ENCODE measurements around the gene TTC28.
A peak's percentile ranks its signal among the peaks of the same experiment; 100 is the strongest.

DNA sequence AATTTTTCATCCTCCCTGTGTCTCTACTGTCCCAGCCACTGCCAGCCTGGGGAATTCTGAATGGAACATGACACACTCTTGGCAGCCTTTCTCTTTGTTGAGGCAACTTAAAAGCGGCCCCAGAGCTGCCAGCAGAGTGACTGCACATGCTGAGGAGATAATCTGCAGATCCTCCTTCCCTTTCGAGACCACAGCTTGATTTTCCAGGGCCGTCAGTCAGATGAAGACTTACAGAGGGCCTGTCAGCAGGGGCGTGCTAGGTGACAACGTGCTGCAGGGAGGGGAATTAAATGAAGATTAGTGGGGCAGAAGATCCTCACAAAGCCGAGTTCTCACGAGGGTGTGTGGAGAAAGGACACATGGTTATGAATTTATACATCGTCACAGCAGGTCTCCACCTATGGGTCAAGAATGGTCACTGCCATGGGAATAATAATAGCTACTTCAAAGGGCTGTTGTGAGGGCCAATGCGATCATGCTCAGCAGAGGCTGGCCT is 567.0 kb downstream of the TTC28 start:
- no peak for TF ChIP-seq POLR2A (IDR thresholded peaks at IDR 0.05; ENCODE audit: extremely low read depth, insufficient read length)
- TF ChIP-seq, protein P1, sequence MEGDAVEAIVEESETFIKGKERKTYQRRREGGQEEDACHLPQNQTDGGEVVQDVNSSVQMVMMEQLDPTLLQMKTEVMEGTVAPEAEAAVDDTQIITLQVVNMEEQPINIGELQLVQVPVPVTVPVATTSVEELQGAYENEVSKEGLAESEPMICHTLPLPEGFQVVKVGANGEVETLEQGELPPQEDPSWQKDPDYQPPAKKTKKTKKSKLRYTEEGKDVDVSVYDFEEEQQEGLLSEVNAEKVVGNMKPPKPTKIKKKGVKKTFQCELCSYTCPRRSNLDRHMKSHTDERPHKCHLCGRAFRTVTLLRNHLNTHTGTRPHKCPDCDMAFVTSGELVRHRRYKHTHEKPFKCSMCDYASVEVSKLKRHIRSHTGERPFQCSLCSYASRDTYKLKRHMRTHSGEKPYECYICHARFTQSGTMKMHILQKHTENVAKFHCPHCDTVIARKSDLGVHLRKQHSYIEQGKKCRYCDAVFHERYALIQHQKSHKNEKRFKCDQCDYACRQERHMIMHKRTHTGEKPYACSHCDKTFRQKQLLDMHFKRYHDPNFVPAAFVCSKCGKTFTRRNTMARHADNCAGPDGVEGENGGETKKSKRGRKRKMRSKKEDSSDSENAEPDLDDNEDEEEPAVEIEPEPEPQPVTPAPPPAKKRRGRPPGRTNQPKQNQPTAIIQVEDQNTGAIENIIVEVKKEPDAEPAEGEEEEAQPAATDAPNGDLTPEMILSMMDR (IDR thresholded peaks at IDR 0.05; ENCODE audit: low read depth, low read length) = peak; percentile 58
- TF ChIP-seq, protein P2, sequence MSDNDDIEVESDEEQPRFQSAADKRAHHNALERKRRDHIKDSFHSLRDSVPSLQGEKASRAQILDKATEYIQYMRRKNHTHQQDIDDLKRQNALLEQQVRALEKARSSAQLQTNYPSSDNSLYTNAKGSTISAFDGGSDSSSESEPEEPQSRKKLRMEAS (IDR thresholded peaks at IDR 0.05; ENCODE audit: low read depth, low read length) = 0 out of 2 replicates have a peak, but pooled peaks have one; percentile 36

Data from NB4 (cell line).